ENCODE data around the gene LPP.

Gene LPP

DNA sequence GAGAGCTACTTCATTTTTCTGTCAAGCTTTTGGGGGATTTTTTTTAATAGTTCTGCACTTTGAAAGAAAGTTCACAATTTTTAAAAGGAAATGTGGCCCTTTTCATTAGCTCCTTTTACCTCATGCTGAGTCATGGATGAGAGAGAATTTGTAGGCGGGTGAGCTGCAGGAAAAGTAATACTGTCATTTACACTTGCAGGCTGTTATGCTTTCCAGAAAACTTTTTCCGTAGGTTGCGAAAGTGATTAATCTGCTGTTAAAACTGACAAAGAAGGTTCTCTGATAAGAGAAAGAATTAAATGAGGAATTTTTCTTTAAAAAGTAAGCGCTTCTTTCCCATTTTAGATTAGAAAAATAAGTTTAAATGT lies 430.2 kb downstream of the LPP start:
- Histone ChIP-seq H3K27ac (ENCODE audit: low read length) (no peak overlapping the region), H3K27me3 (ENCODE audit: control insufficient read depth, insufficient read depth, low read length) (no peaks in the 10 kb centered on the region), H3K9me3 (ENCODE audit: control insufficient read depth, low read depth, low read length) (no peaks in the 10 kb centered on the region), H3K4me1 (ENCODE audit: control insufficient read depth, low read depth, low read length) (peaks cover 16% of the 10 kb centered on the region), H3K4me3 (ENCODE audit: low read length) (no peak overlapping the region), H3K9ac (ENCODE audit: low read length) (no peak overlapping the region), H3K36me3 (ENCODE audit: control insufficient read depth, low read depth, low read length) (no peaks in the 10 kb centered on the region)

- Histone ChIP-seq H3K9me3 (ENCODE audit: control insufficient read depth, low read depth, low read length) (no peaks in the 10 kb centered on the region), H3K27ac (ENCODE audit: low read length) (no peak overlapping the region), H3K4me1 (ENCODE audit: control insufficient read depth, low read depth, low read length) (peaks cover 16% of the 10 kb centered on the region), H3K27me3 (ENCODE audit: control insufficient read depth, insufficient read depth, low read length) (no peaks in the 10 kb centered on the region), H3K9ac (ENCODE audit: low read length) (no peak overlapping the region), H3K36me3 (ENCODE audit: control insufficient read depth, low read depth, low read length) (no peaks in the 10 kb centered on the region), H3K4me3 (ENCODE audit: low read length) (no peak overlapping the region)
Observed at GRCh38 chr3:188584958-188585689, 431.2 kb downstream of the LPP start.

- no peaks in the 10 kb centered on the region for H3K27me3 ChIP-seq (ENCODE audit: control insufficient read depth, insufficient read depth, low read length)
- H3K9ac ChIP-seq (ENCODE audit: low read length) = no peak overlapping the region
- H3K9me3 ChIP-seq (ENCODE audit: control insufficient read depth, low read depth, low read length) = no peaks in the 10 kb centered on the region
- no peak overlapping the region for H3K4me3 ChIP-seq (ENCODE audit: low read length)
- peaks cover 12% of the 10 kb centered on the region for H3K4me1 ChIP-seq (ENCODE audit: control insufficient read depth, low read depth, low read length)
- H3K27ac ChIP-seq (ENCODE audit: low read length) = no peak overlapping the region
- no peaks in the 10 kb centered on the region for H3K36me3 ChIP-seq (ENCODE audit: control insufficient read depth, low read depth, low read length)
Observed at GRCh38 chr3:188589071-188589470, 435.1 kb downstream of the LPP start.

GRCh38 chr3:188589771-188590170 lies 435.8 kb downstream of the LPP start:
- H3K27me3 ChIP-seq (ENCODE audit: control insufficient read depth, insufficient read depth, low read length) = no peaks in the 10 kb centered on the region
- H3K4me3 ChIP-seq (ENCODE audit: low read length) = no peak overlapping the region
- no peaks in the 10 kb centered on the region for H3K9me3 ChIP-seq (ENCODE audit: control insufficient read depth, low read depth, low read length)
- peaks cover 5% of the 10 kb centered on the region for H3K4me1 ChIP-seq (ENCODE audit: control insufficient read depth, low read depth, low read length)
- no peaks in the 10 kb centered on the region for H3K36me3 ChIP-seq (ENCODE audit: control insufficient read depth, low read depth, low read length)
- no peak overlapping the region for H3K27ac ChIP-seq (ENCODE audit: low read length)
- H3K9ac ChIP-seq (ENCODE audit: low read length) = no peak overlapping the region

DNA sequence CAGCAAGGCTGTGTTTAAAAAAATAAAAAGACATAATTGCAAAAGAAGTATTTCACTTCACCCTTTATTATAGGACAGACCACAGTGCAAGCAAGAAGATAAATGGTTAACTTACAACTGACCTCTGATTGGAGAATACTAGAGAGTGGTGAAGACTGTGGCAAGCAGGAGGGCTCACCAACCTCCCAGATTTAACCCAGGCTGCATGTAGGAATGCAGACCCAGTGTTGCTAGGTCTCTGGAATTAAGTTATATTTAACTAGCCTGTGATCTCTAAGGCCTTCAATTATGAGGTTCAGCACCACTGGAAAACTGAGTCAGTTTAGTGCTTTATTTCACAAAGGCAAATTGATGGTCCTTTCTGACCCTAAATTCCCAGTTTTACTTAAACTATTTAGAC lies 436.6 kb downstream of the LPP start:
- no peaks in the 10 kb centered on the region for H3K27me3 ChIP-seq (ENCODE audit: control insufficient read depth, insufficient read depth, low read length)
- no peak overlapping the region for H3K27ac ChIP-seq (ENCODE audit: low read length)
- no peaks in the 10 kb centered on the region for H3K36me3 ChIP-seq (ENCODE audit: control insufficient read depth, low read depth, low read length)
- H3K9me3 ChIP-seq (ENCODE audit: control insufficient read depth, low read depth, low read length) = no peaks in the 10 kb centered on the region
- H3K9ac ChIP-seq (ENCODE audit: low read length) = no peak overlapping the region
- H3K4me1 ChIP-seq (ENCODE audit: control insufficient read depth, low read depth, low read length) = no peaks in the 10 kb centered on the region
- H3K4me3 ChIP-seq (ENCODE audit: low read length) = no peak overlapping the region

DNA sequence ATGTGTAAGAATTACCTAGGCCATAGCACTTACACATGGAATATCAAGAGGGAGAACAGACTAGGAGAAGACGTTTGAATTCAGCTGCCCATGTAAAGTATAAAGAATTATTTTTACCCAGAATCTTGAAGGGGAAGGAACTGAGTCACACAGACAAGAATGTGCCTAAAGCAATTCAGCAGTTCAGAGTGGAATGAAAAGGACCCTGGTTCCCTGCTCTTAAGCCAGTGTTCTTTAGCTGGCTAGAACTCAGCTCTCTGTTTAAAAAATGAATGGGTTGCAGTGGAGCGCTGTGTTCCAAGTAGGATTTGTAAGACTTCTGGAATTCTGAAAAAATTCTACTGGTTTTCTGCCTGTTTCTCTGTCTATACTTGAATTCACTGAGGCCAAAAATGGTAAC lies 440.2 kb downstream of the LPP start:
- H3K36me3 ChIP-seq (ENCODE audit: control insufficient read depth, low read depth, low read length) = no peaks in the 10 kb centered on the region
- H3K9ac ChIP-seq (ENCODE audit: low read length) = no peak overlapping the region
- no peaks in the 10 kb centered on the region for H3K9me3 ChIP-seq (ENCODE audit: control insufficient read depth, low read depth, low read length)
- H3K4me3 ChIP-seq (ENCODE audit: low read length) = no peak overlapping the region
- H3K27ac ChIP-seq (ENCODE audit: low read length) = no peak overlapping the region
- H3K27me3 ChIP-seq (ENCODE audit: control insufficient read depth, insufficient read depth, low read length) = no peaks in the 10 kb centered on the region
- H3K4me1 ChIP-seq (ENCODE audit: control insufficient read depth, low read depth, low read length) = no peaks in the 10 kb centered on the region

DNA sequence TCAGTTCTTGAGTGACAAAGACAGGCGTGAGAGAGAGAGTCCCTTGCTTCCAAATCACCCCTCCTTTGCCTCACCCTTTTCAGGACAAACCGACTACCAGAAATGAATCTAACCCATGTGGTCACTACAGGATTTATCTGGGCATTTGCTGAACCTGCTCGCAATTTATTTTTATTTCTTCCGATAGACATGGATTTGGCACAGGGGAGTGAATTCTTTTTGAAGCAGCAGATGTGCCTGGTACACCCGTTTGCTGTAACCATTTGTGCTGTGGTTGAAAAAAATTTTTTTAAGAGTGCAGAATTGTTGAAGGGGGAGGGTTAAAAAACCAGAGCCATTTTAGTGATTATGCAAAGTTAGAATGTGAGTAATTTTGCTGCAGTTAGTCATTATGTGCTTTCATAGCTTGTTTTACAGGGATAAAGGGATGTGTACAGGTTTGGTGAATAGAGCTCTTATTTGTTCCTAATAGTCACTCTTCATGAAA lies 442.0 kb downstream of the LPP start:
- Histone ChIP-seq H3K27ac (ENCODE audit: low read length) (no peak overlapping the region), H3K4me1 (ENCODE audit: control insufficient read depth, low read depth, low read length) (no peaks in the 10 kb centered on the region), H3K27me3 (ENCODE audit: control insufficient read depth, insufficient read depth, low read length) (no peaks in the 10 kb centered on the region), H3K4me3 (ENCODE audit: low read length) (no peak overlapping the region), H3K9me3 (ENCODE audit: control insufficient read depth, low read depth, low read length) (no peaks in the 10 kb centered on the region), H3K36me3 (ENCODE audit: control insufficient read depth, low read depth, low read length) (no peaks in the 10 kb centered on the region), H3K9ac (ENCODE audit: low read length) (no peak overlapping the region)

DNA sequence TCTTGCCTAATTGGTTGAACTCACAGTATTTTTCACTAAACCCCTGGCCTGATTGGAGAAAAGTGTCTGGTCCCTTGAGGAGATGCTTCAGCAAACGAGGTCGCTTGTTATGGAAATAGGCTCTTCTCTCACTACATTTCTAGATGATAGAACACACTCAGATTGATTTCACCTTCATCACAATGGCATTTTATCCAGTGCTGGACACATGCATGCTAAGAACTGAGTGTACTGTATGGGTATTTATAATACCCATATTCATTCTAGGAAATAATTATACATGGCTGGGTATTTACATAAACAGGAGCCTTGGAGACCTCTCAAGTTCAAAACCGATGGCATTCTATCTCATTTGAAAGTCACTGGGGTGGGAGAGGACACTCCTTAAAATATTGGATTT lies 444.9 kb downstream of the LPP start:
- Histone ChIP-seq H3K4me1 (ENCODE audit: control insufficient read depth, low read depth, low read length) (no peaks in the 10 kb centered on the region), H3K36me3 (ENCODE audit: control insufficient read depth, low read depth, low read length) (no peaks in the 10 kb centered on the region), H3K27ac (ENCODE audit: low read length) (no peak overlapping the region), H3K9ac (ENCODE audit: low read length) (no peak overlapping the region), H3K9me3 (ENCODE audit: control insufficient read depth, low read depth, low read length) (no peaks in the 10 kb centered on the region), H3K4me3 (ENCODE audit: low read length) (no peak overlapping the region), H3K27me3 (ENCODE audit: control insufficient read depth, insufficient read depth, low read length) (no peaks in the 10 kb centered on the region)

- Histone ChIP-seq H3K9me3 (ENCODE audit: control insufficient read depth, low read depth, low read length) (no peaks in the 10 kb centered on the region), H3K4me1 (ENCODE audit: control insufficient read depth, low read depth, low read length) (no peaks in the 10 kb centered on the region), H3K27me3 (ENCODE audit: control insufficient read depth, insufficient read depth, low read length) (no peaks in the 10 kb centered on the region)
Observed at GRCh38 chr3:188602111-188602510, 448.2 kb downstream of the LPP start.

GRCh38 chr3:188602620-188603019 lies 448.7 kb downstream of the LPP start:
- Histone ChIP-seq H3K9ac (ENCODE audit: low read length) (no peak overlapping the region), H3K36me3 (ENCODE audit: control insufficient read depth, low read depth, low read length) (no peaks in the 10 kb centered on the region), H3K4me1 (ENCODE audit: control insufficient read depth, low read depth, low read length) (no peaks in the 10 kb centered on the region), H3K27ac (ENCODE audit: low read length) (no peak overlapping the region), H3K4me3 (ENCODE audit: low read length) (no peak overlapping the region), H3K9me3 (ENCODE audit: control insufficient read depth, low read depth, low read length) (no peaks in the 10 kb centered on the region), H3K27me3 (ENCODE audit: control insufficient read depth, insufficient read depth, low read length) (no peaks in the 10 kb centered on the region)

More at GRCh38 chr3:188602111-188602510, 448.2 kb downstream of the LPP start:
- H3K27ac ChIP-seq (ENCODE audit: low read length) = no peak overlapping the region
- no peak overlapping the region for H3K9ac ChIP-seq (ENCODE audit: low read length)
- H3K36me3 ChIP-seq (ENCODE audit: control insufficient read depth, low read depth, low read length) = no peaks in the 10 kb centered on the region
- no peak overlapping the region for H3K4me3 ChIP-seq (ENCODE audit: low read length)

DNA sequence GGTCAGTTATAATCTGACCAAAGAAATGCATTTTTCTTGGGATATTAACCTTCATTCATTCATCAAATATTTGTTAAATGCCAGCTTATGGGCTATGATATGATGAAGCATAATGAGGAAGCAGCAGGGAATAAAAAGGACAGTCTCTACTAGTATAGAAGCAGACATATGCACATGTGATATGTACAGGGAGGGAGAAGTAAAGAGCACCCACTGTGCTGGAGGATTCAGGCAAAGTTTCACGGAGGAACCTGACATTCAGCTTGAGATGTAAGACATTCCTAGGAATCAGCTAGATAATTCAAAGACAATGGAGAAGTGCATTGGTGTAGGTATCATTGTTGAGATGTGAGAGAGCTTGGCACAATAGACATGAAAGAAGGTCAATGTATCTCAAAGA lies 450.7 kb downstream of the LPP start:
- peaks cover 5% of the 10 kb centered on the region for H3K36me3 ChIP-seq (ENCODE audit: control insufficient read depth, low read depth, low read length)
- H3K27me3 ChIP-seq (ENCODE audit: control insufficient read depth, insufficient read depth, low read length) = no peaks in the 10 kb centered on the region
- H3K9ac ChIP-seq (ENCODE audit: low read length) = no peak overlapping the region
- H3K27ac ChIP-seq (ENCODE audit: low read length) = no peak overlapping the region
- H3K4me3 ChIP-seq (ENCODE audit: low read length) = no peak overlapping the region
- no peaks in the 10 kb centered on the region for H3K4me1 ChIP-seq (ENCODE audit: control insufficient read depth, low read depth, low read length)
- H3K9me3 ChIP-seq (ENCODE audit: control insufficient read depth, low read depth, low read length) = no peaks in the 10 kb centered on the region

GRCh38 chr3:188605231-188605630 lies 451.3 kb downstream of the LPP start:
- H3K27ac ChIP-seq (ENCODE audit: low read length) = no peak overlapping the region
- peaks cover 9% of the 10 kb centered on the region for H3K36me3 ChIP-seq (ENCODE audit: control insufficient read depth, low read depth, low read length)
- no peak overlapping the region for H3K4me3 ChIP-seq (ENCODE audit: low read length)
- H3K9me3 ChIP-seq (ENCODE audit: control insufficient read depth, low read depth, low read length) = no peaks in the 10 kb centered on the region
- no peaks in the 10 kb centered on the region for H3K27me3 ChIP-seq (ENCODE audit: control insufficient read depth, insufficient read depth, low read length)
- no peaks in the 10 kb centered on the region for H3K4me1 ChIP-seq (ENCODE audit: control insufficient read depth, low read depth, low read length)
- no peak overlapping the region for H3K9ac ChIP-seq (ENCODE audit: low read length)

Data from iPS-18a (cell line).